ENCODE results near the gene ACOX1. TPM values are rescaled to one million over a fixed set of nuclear protein-coding genes. Genes with fewer than 3 reads are reported as not detected.

Gene ACOX1
- total and polyA plus RNA-seq, 2 of the 13 experiments (the other 11 are each of a cell fraction or from before 2014, with no cell fraction given) = 86.4 to 120 TPM

DNA sequence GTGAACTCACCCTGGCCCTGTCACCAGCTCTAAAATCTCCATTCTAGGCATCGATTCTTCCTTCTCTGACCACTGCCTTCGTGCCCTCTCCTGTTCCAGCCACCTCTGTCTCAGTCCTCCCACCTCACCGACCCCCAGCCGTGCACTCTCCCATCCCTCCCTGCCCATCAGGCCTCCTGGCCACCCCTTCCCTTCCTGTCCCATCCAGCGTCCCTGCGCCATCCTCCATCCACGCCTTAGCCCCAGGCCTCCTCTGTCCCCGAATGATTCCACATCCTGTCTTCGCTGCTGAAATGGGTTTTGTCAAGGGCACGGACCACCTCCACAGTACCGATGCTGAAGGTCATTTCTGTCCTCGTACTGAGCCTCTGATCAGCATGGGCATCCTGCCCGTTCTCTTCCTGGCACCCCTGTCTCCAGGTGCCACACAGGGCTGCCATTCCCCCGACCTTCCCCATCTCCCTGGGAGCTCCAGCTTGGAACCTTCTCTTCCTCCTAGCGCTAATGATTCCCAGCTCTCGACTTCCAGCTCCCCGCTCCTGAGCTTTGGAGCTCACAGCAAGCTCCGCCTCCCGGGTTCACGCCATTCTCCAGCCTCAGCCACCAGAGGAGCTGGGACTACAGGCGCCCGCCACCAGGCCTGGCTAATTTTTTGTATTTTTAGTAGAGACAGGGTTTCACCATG lies 84.8 kb downstream of the ACOX1 start (continued):
- TF ChIP-seq, protein P1, sequence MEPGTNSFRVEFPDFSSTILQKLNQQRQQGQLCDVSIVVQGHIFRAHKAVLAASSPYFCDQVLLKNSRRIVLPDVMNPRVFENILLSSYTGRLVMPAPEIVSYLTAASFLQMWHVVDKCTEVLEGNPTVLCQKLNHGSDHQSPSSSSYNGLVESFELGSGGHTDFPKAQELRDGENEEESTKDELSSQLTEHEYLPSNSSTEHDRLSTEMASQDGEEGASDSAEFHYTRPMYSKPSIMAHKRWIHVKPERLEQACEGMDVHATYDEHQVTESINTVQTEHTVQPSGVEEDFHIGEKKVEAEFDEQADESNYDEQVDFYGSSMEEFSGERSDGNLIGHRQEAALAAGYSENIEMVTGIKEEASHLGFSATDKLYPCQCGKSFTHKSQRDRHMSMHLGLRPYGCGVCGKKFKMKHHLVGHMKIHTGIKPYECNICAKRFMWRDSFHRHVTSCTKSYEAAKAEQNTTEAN (CRISPR knock-in tag; conservative IDR thresholded peaks at IDR 0.05) = no peak
- TF ChIP-seq HMG20A (CRISPR knock-in tag; IDR thresholded peaks at IDR 0.05; ENCODE audit: borderline replicate concordance) (no peak), ZNF121 (CRISPR knock-in tag; IDR thresholded peaks at IDR 0.05) (no peak), HMG20B (CRISPR knock-in tag; conservative IDR thresholded peaks at IDR 0.05) (no peak), ZNF33B (CRISPR knock-in tag; IDR thresholded peaks at IDR 0.05) (no peak), ZFY (CRISPR knock-in tag; IDR thresholded peaks at IDR 0.05) (no peak), ZNF460 (CRISPR knock-in tag; IDR thresholded peaks at IDR 0.05; ENCODE audit: borderline replicate concordance) (no peak), RXRA (CRISPR knock-in tag; IDR thresholded peaks at IDR 0.05) (no peak), CHCHD3 (CRISPR knock-in tag; IDR thresholded peaks at IDR 0.05) (no peak), NFE2L1 (CRISPR knock-in tag; IDR thresholded peaks at IDR 0.05; ENCODE audit: borderline replicate concordance) (no peak), ZNF761 (CRISPR knock-in tag; conservative IDR thresholded peaks at IDR 0.05) (no peak), GATA4 (IDR thresholded peaks at IDR 0.05; ENCODE audit: borderline replicate concordance, low read depth) (no peak), NONO (IDR thresholded peaks at IDR 0.05) (no peak), NONO (CRISPR knock-in tag; conservative IDR thresholded peaks at IDR 0.05) (no peak; the same call in 1 of the 2 replicates), GABPA (IDR thresholded peaks at IDR 0.05; ENCODE audit: low read depth, low read length) (no peak), GABPA (CRISPR knock-in tag; IDR thresholded peaks at IDR 0.05; ENCODE audit: low read depth) (no peak), NR2F6 (IDR thresholded peaks at IDR 0.05) (no peak), NR2F6 (CRISPR knock-in tag; IDR thresholded peaks at IDR 0.05) (no peak), SMAD9 (CRISPR knock-in tag; IDR thresholded peaks at IDR 0.05) (no peak), MLLT10 (CRISPR knock-in tag; IDR thresholded peaks at IDR 0.05) (no peak), ZNF589 (CRISPR knock-in tag; conservative IDR thresholded peaks at IDR 0.05) (peak; percentile 36; the same call in 1 of the 2 replicates), ISL2 (CRISPR knock-in tag; IDR thresholded peaks at IDR 0.05) (peak; percentile 38; the same call in 1 of the 2 replicates), DMAP1 (CRISPR knock-in tag; IDR thresholded peaks at IDR 0.05) (peak; percentile 21; the same call in 1 of the 2 replicates), SIX4 (CRISPR knock-in tag; IDR thresholded peaks at IDR 0.05) (no peak), ZNF772 (CRISPR knock-in tag; IDR thresholded peaks at IDR 0.05) (peak; percentile 60; the same call in 1 of the 2 replicates), ZBTB20 (CRISPR knock-in tag; IDR thresholded peaks at IDR 0.05; ENCODE audit: borderline replicate concordance, low read depth) (no peak)
- TF ChIP-seq, protein P2, sequence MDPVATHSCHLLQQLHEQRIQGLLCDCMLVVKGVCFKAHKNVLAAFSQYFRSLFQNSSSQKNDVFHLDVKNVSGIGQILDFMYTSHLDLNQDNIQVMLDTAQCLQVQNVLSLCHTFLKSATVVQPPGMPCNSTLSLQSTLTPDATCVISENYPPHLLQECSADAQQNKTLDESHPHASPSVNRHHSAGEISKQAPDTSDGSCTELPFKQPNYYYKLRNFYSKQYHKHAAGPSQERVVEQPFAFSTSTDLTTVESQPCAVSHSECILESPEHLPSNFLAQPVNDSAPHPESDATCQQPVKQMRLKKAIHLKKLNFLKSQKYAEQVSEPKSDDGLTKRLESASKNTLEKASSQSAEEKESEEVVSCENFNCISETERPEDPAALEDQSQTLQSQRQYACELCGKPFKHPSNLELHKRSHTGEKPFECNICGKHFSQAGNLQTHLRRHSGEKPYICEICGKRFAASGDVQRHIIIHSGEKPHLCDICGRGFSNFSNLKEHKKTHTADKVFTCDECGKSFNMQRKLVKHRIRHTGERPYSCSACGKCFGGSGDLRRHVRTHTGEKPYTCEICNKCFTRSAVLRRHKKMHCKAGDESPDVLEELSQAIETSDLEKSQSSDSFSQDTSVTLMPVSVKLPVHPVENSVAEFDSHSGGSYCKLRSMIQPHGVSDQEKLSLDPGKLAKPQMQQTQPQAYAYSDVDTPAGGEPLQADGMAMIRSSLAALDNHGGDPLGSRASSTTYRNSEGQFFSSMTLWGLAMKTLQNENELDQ (CRISPR knock-in tag; IDR thresholded peaks at IDR 0.05; ENCODE audit: borderline replicate concordance) = no peak
- TF ChIP-seq, protein P3, sequence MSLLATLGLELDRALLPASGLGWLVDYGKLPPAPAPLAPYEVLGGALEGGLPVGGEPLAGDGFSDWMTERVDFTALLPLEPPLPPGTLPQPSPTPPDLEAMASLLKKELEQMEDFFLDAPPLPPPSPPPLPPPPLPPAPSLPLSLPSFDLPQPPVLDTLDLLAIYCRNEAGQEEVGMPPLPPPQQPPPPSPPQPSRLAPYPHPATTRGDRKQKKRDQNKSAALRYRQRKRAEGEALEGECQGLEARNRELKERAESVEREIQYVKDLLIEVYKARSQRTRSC (CRISPR knock-in tag; IDR thresholded peaks at IDR 0.05; ENCODE audit: low read depth) = no peak
- TF ChIP-seq, protein P4, sequence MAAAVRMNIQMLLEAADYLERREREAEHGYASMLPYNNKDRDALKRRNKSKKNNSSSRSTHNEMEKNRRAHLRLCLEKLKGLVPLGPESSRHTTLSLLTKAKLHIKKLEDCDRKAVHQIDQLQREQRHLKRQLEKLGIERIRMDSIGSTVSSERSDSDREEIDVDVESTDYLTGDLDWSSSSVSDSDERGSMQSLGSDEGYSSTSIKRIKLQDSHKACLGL (CRISPR knock-in tag; IDR thresholded peaks at IDR 0.05) = peak; percentile 69
